Activated naive CD4-positive, alpha-beta T cell treated with anti-CD3 and anti-CD28 coated beads for 36 hours (primary cell): ENCODE measurements around the gene MTHFD1L. TPM values are rescaled to one million over a fixed set of nuclear protein-coding genes. Genes with fewer than 3 reads are reported as not detected.
"Not testable (repeated sequence)": the region's sequence is repeated elsewhere in the genome, so short reads cannot be mapped to it uniquely, and the experiment has no call there.

Experiments
- CTCF ChIA-PET: fragments of 350-600 bp; sonication (Branson Sonifier 250); formaldehyde crosslinking; loops from one replicate; lab custom pipeline; 2021; ENCODE audit warnings: antibody characterized with exemption; lab: Charles Lee
- DNase-seq: peaks from one replicate; pipeline ENCODE4 v3.0.0-alpha.2; 2020
- H3K27ac Mint-ChIP-seq: one replicate; pipeline ENCODE4 v1.8.0; 2021; ENCODE audit warnings: mild to moderate bottlenecking, mixed read lengths
- H3K27me3 Mint-ChIP-seq: one replicate; pipeline ENCODE4 v1.8.0; 2021; ENCODE audit warnings: low read depth, mixed read lengths
- H3K36me3 Mint-ChIP-seq: one replicate; pipeline ENCODE4 v1.8.0; 2021; ENCODE audit warnings: low read depth, mixed read lengths
- H3K4me1 Mint-ChIP-seq: one replicate; pipeline ENCODE4 v1.8.0; 2021; ENCODE audit warnings: low read depth, mixed read lengths
- H3K4me3 Mint-ChIP-seq: one replicate; pipeline ENCODE4 v1.8.0; 2021; ENCODE audit warnings: mild to moderate bottlenecking, moderate library complexity, mixed read lengths
- H3K9me3 Mint-ChIP-seq: one replicate; pipeline ENCODE4 v1.8.0; 2021; ENCODE audit warnings: mixed read lengths
- intact Hi-C: fragments of 100-400 bp; cut with micrococcal nuclease; formaldehyde crosslinking; loops from one replicate; pipeline ENCODE4 v1.15.1; 2023
- total RNA-seq, 2 experiments: library from RNA; stranded (reverse); gene quantifications; one replicate each; pipeline ENCODE4 v1.2.3, GENCODE V29; 2021

MTHFD1L gene
- total RNA-seq, result 100 to 1,000 TPM; 181 to 194 TPM

GRCh38 chr6:150865406-150866146 lies at the start of gene MTHFD1L:
Gene MTHFD1L (plus strand): TSS chr6:150865702. CDS start chr6:150865823, 121 bp downstream.
- Mint-ChIP-seq H3K4me1 (peaks cover 30% of the 10 kb centered on the region), H3K9me3 (no peaks in the 10 kb centered on the region), H3K4me3 (peak within 1 kb of the TSS; percentile 96), H3K36me3 (peaks cover 15% of the 10 kb centered on the region), H3K27ac (peak within 1 kb of the TSS; percentile 91), H3K27me3 (peaks cover 15% of the 10 kb centered on the region)
- intact Hi-C loops, result loop anchor here (1.0 to 2.0 kb wide), 7 partner anchors 8 to 1115 kb away; partner anchors contain the start of genes PLEKHG1 and RMND1
- DNase-seq, result peak; percentile 79
- CTCF ChIA-PET, result interaction anchor here (0.6 to 1.4 kb wide), 7 partner anchors 10 to 784 kb away, joined by 3 to 5 read pairs (median 3); no protein-coding TSS in a partner anchor

DNA sequence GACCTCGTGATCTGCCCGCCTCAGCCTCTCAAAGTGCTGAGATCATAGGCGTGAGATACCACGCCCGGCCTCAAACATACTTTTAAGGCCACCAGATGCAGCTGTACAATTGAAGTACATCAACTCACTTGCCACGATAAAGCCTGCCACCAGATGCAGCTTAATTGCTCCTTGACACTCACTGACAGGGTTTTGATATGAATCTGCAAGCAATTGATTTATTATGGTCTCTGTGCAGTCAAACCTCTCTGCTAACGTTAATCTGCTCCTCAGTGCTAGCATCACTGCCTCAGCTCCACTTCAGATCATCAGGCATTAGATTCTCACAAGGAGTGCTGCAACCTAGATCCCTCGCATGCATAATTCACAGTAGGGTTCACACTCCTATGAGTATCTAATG lies 48.9 kb upstream of the MTHFD1L start:
- not testable (repeated sequence) for H3K4me3 Mint-ChIP-seq, DNase-seq, H3K36me3 Mint-ChIP-seq, H3K9me3 Mint-ChIP-seq, H3K27ac Mint-ChIP-seq
- peaks cover 21% of the 10 kb centered on the region for H3K27me3 Mint-ChIP-seq
- H3K4me1 Mint-ChIP-seq, result peaks cover 23% of the 10 kb centered on the region
- intact Hi-C loops, result loop anchor here (2.0 to 10.0 kb wide), 3 partner anchors 419 to 812 kb away; no protein-coding TSS in a partner anchor
- CTCF ChIA-PET, result interaction anchor here (0.8 to 4.7 kb wide), 19 partner anchors 9 to 746 kb away, joined by 3 to 56 read pairs (median 4); no protein-coding TSS in a partner anchor

DNA sequence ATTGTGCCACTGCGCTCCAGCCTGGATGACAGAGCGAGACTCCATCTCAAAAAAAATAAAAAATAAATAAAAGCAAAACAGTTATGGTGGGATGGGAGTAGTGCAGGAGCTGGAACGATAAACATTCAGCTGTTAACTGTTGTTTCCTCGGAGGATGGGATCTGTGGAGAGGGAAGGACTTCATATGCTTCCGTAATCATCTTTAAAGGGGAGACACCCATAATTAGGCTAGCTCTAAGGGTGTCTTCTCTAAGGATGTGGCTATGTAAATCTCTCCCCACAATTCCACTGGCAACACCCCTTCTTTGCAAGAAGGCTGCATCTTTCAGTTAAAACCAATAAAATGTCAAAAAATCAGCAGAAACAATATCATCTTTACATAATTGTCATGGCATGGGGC lies 42.6 kb upstream of the MTHFD1L start:
- CTCF ChIA-PET, result no interaction called here
- Mint-ChIP-seq H3K36me3 (no peaks in the 10 kb centered on the region), H3K27me3 (peaks cover 4% of the 10 kb centered on the region), H3K27ac (no peak overlapping the region), H3K9me3 (no peaks in the 10 kb centered on the region), H3K4me3 (no peak overlapping the region), H3K4me1 (no peaks in the 10 kb centered on the region)
- intact Hi-C loops, result no loop called here
- no peak for DNase-seq

GRCh38 chr6:150826788-150827187 lies 38.7 kb upstream of the MTHFD1L start:
- no peak overlapping the region for H3K27ac Mint-ChIP-seq
- CTCF ChIA-PET, result interaction anchor here (0.6 to 2.9 kb wide), 2 partner anchors 10 to 11 kb away, joined by 3 to 9 read pairs; no protein-coding TSS in a partner anchor
- intact Hi-C loops, result loop anchor here (2.0 kb wide), 1 partner anchor 74 kb away; no protein-coding TSS in a partner anchor
- H3K27me3 Mint-ChIP-seq, result no peaks in the 10 kb centered on the region
- no peak overlapping the region for H3K4me3 Mint-ChIP-seq
- no peak for DNase-seq
- H3K36me3 Mint-ChIP-seq, result no peaks in the 10 kb centered on the region
- H3K4me1 Mint-ChIP-seq, result no peaks in the 10 kb centered on the region
- H3K9me3 Mint-ChIP-seq, result no peaks in the 10 kb centered on the region

DNA sequence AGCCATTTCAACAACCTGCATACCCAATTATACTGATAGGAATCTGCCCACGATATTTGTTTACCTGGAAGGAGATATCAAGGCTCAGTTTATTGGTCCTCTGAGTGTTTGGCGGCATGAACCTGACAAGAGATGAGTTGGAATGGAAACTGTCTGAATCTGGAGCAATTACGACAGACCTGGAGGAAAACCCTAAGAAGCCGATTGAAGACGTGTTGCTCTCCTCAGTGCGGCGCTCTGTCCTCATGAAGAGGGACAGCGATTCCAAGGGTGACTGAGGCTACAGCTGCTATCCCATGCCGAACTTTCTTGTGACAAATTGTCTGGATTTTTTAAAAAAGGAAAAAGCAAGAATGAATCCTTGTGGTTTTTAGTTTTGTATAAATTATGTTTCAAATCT lies 37.4 kb upstream of the MTHFD1L start:
- H3K36me3 Mint-ChIP-seq, intact Hi-C loops, H3K27me3 Mint-ChIP-seq, H3K4me3 Mint-ChIP-seq, H3K9me3 Mint-ChIP-seq, DNase-seq, CTCF ChIA-PET, H3K4me1 Mint-ChIP-seq, H3K27ac Mint-ChIP-seq: not testable (repeated sequence)

- Mint-ChIP-seq H3K9me3 (no peaks in the 10 kb centered on the region), H3K27me3 (no peaks in the 10 kb centered on the region), H3K4me1 (no peaks in the 10 kb centered on the region), H3K27ac (no peak overlapping the region), H3K4me3 (no peak overlapping the region), H3K36me3 (no peaks in the 10 kb centered on the region)
- no peak for DNase-seq
- intact Hi-C loops, result no loop called here
- CTCF ChIA-PET, result interaction anchor here (1.1 to 1.5 kb wide), 3 partner anchors 14 to 412 kb away, joined by 3 to 4 read pairs (median 3); no protein-coding TSS in a partner anchor
Observed at GRCh38 chr6:150830439-150831165, 34.9 kb upstream of the MTHFD1L start.

DNA sequence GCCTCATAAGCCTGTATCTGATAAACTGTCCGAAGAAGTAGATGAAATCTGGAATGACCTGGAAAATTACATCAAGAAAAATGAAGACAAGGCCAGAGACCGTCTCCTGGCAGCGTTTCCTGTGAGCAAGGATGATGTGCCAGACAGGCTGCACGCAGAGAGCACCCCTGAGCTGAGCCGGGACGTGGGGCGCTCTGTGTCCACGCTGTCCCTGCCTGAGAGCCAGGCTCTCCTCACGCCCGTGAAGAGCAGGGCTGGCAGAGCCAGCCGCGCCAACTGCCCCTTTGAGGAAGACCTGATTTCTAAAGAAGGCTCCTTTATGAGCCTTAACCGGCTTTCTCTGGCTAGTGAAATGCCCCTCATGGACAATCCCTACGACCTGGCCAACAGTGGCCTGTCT lies 33.9 kb upstream of the MTHFD1L start:
- H3K4me3 Mint-ChIP-seq, result no peak overlapping the region
- H3K27ac Mint-ChIP-seq, result no peak overlapping the region
- no peaks in the 10 kb centered on the region for H3K36me3 Mint-ChIP-seq
- no peak for DNase-seq
- intact Hi-C loops, result no loop called here
- no peaks in the 10 kb centered on the region for H3K9me3 Mint-ChIP-seq
- CTCF ChIA-PET, result interaction anchor here (1.5 kb wide), 1 partner anchor 16 kb away, joined by 3 read pairs; no protein-coding TSS in a partner anchor
- no peaks in the 10 kb centered on the region for H3K27me3 Mint-ChIP-seq
- no peaks in the 10 kb centered on the region for H3K4me1 Mint-ChIP-seq

DNA sequence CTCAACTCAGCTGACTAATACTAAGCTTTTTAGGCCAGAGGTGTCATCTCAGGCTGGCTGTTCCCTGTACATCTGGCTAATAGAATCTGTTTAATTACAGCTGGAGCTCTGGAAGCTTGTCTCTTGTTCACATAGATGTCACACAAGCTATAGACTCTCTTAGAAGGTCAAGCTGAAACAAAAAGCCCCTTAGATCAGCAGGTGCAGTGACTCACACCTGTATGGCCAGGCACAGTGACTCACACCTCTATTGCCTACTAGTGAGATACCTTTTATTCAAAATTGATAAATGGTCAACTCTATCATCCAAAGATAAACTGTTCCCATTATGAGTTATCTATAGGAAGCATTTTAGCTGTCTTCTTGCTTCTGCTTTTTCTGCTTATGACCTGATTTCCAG lies 29.9 kb upstream of the MTHFD1L start:
- Mint-ChIP-seq H3K36me3 (no peaks in the 10 kb centered on the region), H3K4me1 (no peaks in the 10 kb centered on the region), H3K27ac (no peak overlapping the region), H3K9me3 (no peaks in the 10 kb centered on the region), H3K27me3 (peaks cover 1% of the 10 kb centered on the region), H3K4me3 (no peak overlapping the region)
- CTCF ChIA-PET, result no interaction called here
- intact Hi-C loops, result no loop called here
- no peak for DNase-seq

GRCh38 chr6:150840185-150840584 lies 25.3 kb upstream of the MTHFD1L start:
- H3K9me3 Mint-ChIP-seq, result no peaks in the 10 kb centered on the region
- no peak for DNase-seq
- no peak overlapping the region for H3K27ac Mint-ChIP-seq
- H3K4me3 Mint-ChIP-seq, result no peak overlapping the region
- H3K4me1 Mint-ChIP-seq, result no peaks in the 10 kb centered on the region
- no peaks in the 10 kb centered on the region for H3K36me3 Mint-ChIP-seq
- intact Hi-C loops, result no loop called here
- H3K27me3 Mint-ChIP-seq, result peaks cover 1% of the 10 kb centered on the region
- CTCF ChIA-PET, result no interaction called here

GRCh38 chr6:150841189-150841588 lies 24.3 kb upstream of the MTHFD1L start:
- no peak for DNase-seq
- Mint-ChIP-seq H3K27ac (no peak overlapping the region), H3K4me3 (no peak overlapping the region), H3K9me3 (no peaks in the 10 kb centered on the region), H3K27me3 (peaks cover 1% of the 10 kb centered on the region), H3K4me1 (no peaks in the 10 kb centered on the region), H3K36me3 (no peaks in the 10 kb centered on the region)
- intact Hi-C loops, result no loop called here
- CTCF ChIA-PET, result no interaction called here

DNA sequence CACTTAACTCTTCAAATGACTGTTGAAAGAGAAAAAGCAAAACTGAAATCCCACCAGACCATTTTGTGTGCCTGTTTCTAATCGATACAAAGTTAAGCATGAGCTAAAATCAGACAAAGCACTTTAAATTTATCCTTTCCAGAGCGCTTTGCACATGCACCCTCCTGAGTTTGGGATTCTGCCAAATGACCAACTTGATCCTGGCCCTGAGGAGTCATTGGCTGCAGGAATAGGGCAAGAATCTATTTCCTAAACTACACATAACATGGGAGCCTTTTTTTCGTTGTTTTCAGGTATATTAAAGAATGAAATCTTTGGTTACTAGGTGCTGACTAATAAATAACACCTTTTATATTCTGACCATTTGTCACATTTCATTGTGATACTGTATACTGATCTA lies 23.8 kb upstream of the MTHFD1L start:
- Mint-ChIP-seq H3K9me3 (no peaks in the 10 kb centered on the region), H3K4me3 (no peak overlapping the region), H3K27me3 (peaks cover 1% of the 10 kb centered on the region), H3K36me3 (no peaks in the 10 kb centered on the region), H3K4me1 (no peaks in the 10 kb centered on the region), H3K27ac (no peak overlapping the region)
- DNase-seq, result no peak
- CTCF ChIA-PET, result no interaction called here
- intact Hi-C loops, result no loop called here

GRCh38 chr6:150844371-150844770 lies 21.1 kb upstream of the MTHFD1L start:
- no peak for DNase-seq
- H3K9me3 Mint-ChIP-seq, result no peaks in the 10 kb centered on the region
- H3K4me1 Mint-ChIP-seq, result no peaks in the 10 kb centered on the region
- H3K27ac Mint-ChIP-seq, result no peak overlapping the region
- H3K4me3 Mint-ChIP-seq, result no peak overlapping the region
- CTCF ChIA-PET, result interaction anchor here (0.7 to 1.6 kb wide), 2 partner anchors 17 to 35 kb away, joined by 3 read pairs; no protein-coding TSS in a partner anchor
- peaks cover 11% of the 10 kb centered on the region for H3K27me3 Mint-ChIP-seq
- intact Hi-C loops, result no loop called here
- no peaks in the 10 kb centered on the region for H3K36me3 Mint-ChIP-seq
